Activated T-cell treated with anti-CD3 and anti-CD28 coated beads for 24 hours (primary cell): Measurements from ENCODE around the gene MTHFD2L.
"Not testable (repeated sequence)": the region's sequence is repeated elsewhere in the genome, so short reads cannot be mapped to it uniquely, and the experiment has no call there.

Source experiments
- DNase-seq: peaks from one replicate; pipeline ENCODE4 v3.0.0-alpha.2; 2020; ENCODE audit warnings: low read depth

Gene MTHFD2L

GRCh38 chr4:74335341-74336021 lies 177.6 kb downstream of the MTHFD2L start:
- no peak for DNase-seq

GRCh38 chr4:74338792-74339333 lies 180.9 kb downstream of the MTHFD2L start:
- DNase-seq = no peak

- no peak for DNase-seq
Measured at GRCh38 chr4:74339501-74339900, 181.6 kb downstream of the MTHFD2L start.

- not testable (repeated sequence) for DNase-seq
Measured at GRCh38 chr4:74340421-74340820, 182.5 kb downstream of the MTHFD2L start.

- no peak for DNase-seq
Measured at GRCh38 chr4:74344031-74344430, 186.1 kb downstream of the MTHFD2L start.
